Heart left ventricle (tissue), 13 donors: ENCODE data around the gene FAM110C.

ENCODE experiments used
- POLR2A ChIP-seq, 2 donors: fragments of 450-650 bp; IDR thresholded peaks; one replicate each; pipeline ENCODE4 v1.6.1; 2017; ENCODE audit warnings: antibody characterized with exemption in 2 of 2, mild to moderate bottlenecking in 2 of 2, moderate library complexity in 2 of 2
- TF ChIP-seq, protein P1 (sequence below), 12 donors: fragments of 200-600 bp; sonication (generic) in 4 of 12; IDR thresholded peaks; one replicate each; pipeline versions ENCODE4 v1.5.0 to v1.8.0; 2018 to 2022; ENCODE audit warnings: antibody characterized with exemption in 12 of 12, mild to moderate bottlenecking in 5 of 12
- donor health status: ischemic (EF 13 %, LVEDD 7.1; RV severe dilation, severe dysfunction).
- donor health status: DM: no; HTN: yes; CAD: no.
- donor health status: DM: no; HTN: no; CAD: no.
- donor health status: ischemic (EF 25% LVEDD 6.9; RV normal size, moderate dysfunction).
- donor health status: ischemic (EF 25% LVEDD 5.7; RV mildly dilated, moderate dysfunction).
- donor health status: ischemic (EF 35%, LVEDD 5.7; RV mildly dilated, moderate dysfunction).
- donor health status: nonischemic (EF 11% LVEDD 7.7; RV severe dilation, severe dysfunction).
- donor health status: DM: yes; HTN: yes; CAD: no.
- donor health status: PGD.
- donor health status: ischemic (EF 29% LVEDD 5.4; RV normal size, mild dysfunction).
- donor health status: nonischemic (EF 23%, LVEDD 6.1; RV moderate dilation, normal function).

- TF ChIP-seq, protein P1, sequence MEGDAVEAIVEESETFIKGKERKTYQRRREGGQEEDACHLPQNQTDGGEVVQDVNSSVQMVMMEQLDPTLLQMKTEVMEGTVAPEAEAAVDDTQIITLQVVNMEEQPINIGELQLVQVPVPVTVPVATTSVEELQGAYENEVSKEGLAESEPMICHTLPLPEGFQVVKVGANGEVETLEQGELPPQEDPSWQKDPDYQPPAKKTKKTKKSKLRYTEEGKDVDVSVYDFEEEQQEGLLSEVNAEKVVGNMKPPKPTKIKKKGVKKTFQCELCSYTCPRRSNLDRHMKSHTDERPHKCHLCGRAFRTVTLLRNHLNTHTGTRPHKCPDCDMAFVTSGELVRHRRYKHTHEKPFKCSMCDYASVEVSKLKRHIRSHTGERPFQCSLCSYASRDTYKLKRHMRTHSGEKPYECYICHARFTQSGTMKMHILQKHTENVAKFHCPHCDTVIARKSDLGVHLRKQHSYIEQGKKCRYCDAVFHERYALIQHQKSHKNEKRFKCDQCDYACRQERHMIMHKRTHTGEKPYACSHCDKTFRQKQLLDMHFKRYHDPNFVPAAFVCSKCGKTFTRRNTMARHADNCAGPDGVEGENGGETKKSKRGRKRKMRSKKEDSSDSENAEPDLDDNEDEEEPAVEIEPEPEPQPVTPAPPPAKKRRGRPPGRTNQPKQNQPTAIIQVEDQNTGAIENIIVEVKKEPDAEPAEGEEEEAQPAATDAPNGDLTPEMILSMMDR (IDR thresholded peaks at IDR 0.05): no peak
- no peak for TF ChIP-seq POLR2A (IDR thresholded peaks at IDR 0.05)
Measured at GRCh38 chr2:80971-81736, 34.8 kb upstream of the FAM110C start.
